HL-60/S4 treated with phorbol 12-myristate 13-acetate at 8.2 ng/mL for 4 days and 3 days (cell line): ENCODE measurements around the gene CAMK2N1.

ENCODE experiments used
- in situ Hi-C: fragments of 300-500 bp; cut with MboI; formaldehyde crosslinking; loops from 2 replicates; pipeline ENCODE4 v1.15.0; 2022; ENCODE audit warnings: low sequenced_read_pairs

Gene CAMK2N1

DNA sequence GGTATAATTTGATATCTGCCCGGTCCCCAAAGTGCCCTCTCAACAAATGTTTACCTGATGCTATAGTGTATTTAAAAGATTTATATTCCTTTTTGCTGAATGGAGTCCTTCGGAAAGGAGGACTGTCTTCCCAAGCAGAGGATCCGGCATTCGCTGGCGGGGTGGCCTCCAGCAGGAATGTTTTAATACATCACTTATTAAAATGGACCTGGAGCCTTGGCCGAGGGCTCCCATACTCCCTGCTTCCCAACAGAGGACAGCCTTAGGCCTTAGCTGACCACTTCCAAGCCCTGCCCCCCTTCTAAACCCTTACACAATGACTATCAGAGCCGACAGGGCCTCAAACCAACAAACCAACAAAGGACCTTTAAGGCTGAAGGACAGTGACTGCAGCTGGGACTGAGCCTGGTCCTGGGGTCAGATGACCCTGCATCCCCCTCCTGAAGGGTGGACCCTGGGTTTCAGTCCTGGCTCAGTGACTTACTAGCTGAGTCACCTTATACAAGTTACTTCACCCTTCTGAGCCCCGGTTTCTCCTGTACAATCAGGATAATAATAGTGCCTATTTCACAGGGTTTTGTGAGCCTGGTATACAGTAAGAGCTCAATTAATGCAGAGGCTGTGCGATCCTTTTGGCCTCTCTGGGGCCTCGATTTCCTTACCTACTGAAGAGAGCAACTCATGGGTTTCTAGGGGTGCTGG is 5.6 kb downstream of the CAMK2N1 start:
- in situ Hi-C loops, result no loop called here

GRCh38 chr1:20479840-20480239 is 6.2 kb downstream of the CAMK2N1 start:
- in situ Hi-C loops, result no loop called here

DNA sequence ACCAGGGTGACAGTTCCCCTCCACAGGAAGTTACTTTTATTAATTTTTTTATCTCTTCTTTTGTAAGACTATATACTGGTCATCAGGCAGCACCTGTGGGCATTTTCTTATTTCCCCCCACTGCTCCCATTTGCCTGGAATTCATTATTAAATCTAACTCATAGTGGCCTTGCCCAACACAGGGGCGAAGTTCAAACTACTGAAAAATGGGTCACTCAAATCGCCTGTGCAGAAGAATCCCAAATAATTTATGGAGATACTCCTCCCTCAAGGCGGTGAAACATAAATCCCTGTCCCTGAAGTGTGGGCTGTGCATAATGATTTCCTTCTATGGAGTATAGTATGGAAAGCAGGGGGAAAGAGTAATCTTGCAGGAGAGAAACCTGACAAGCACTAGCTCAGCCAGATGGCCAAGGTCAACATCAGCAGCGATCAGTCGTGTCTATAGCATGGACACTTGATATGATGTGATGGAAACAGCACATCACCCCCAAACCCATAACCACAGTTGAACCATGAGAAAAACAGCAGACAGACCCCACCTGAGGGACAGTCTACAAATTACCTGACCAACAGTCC is 7.9 kb downstream of the CAMK2N1 start:
- in situ Hi-C loops, result no loop called here

DNA sequence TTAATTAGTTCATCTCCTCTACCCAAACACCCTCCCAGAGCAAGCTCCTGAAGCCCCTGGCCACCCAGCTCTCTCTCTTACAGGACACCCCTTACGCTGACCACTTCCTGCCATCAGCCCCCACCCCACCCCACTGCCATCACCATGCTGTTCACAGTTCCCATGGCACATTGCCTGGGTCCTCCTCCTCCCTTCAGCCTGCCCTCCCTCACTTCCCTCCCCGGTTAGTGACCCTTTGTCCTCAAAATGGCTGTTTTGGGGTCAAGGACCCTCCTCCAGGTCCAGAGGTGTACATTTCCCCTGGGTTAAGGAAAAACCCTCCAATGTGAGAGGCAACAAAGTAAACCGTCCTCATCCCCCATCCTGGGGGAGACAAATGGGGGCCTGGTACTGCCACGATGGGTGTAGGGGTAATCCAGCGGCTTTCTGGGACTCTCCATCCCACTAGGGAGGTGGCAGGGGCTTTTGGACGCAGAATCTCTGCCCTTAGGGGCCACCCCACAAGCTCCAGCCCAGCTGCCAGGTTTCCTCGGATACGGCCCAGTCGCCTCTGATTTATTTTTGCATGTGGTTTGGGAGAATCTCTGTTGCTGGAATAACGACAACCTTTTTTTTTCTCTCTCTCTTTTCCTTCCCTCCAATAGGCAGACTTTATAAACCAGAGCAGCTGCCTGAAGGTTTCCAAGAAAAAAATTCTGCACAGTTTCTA is 8.5 kb downstream of the CAMK2N1 start:
- in situ Hi-C loops, result no loop called here

DNA sequence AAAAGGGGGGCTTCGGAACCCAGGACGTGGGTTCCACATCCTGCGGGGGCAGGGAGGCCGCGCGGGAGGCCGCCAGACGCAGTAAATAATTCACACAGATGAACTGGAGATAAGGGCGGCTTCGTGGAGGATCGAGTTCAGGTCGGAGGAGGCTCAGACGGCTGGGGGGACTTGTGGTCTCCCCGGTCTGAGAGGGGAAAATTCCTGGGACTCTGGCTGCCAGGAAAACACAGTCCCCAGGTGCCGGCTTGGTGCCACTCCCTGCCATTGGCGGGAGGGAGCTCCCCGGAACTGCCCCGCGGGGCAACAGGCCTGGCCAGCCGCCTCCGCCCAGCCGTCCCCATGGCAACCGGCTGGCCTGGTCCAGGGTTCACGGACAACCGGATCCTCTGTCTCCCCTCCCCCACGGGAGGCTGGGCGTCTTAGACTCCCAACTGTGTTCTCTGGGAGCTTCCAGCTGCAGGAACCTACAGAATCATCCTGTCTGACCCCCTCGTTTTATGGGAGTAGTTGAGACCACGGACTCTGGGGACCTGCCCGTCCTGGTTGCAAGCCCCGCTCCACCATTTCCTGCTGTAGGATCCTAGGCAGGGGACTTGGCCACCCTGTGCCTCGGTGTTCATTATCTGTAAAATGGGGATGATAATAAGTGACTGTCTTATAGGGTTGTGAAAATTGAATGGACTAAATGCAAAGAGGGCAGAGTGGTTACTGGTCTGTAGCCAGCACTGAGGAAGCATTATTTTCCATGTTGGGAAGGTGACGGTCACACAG is 9.6 kb downstream of the CAMK2N1 start:
- in situ Hi-C loops, result no loop called here

DNA sequence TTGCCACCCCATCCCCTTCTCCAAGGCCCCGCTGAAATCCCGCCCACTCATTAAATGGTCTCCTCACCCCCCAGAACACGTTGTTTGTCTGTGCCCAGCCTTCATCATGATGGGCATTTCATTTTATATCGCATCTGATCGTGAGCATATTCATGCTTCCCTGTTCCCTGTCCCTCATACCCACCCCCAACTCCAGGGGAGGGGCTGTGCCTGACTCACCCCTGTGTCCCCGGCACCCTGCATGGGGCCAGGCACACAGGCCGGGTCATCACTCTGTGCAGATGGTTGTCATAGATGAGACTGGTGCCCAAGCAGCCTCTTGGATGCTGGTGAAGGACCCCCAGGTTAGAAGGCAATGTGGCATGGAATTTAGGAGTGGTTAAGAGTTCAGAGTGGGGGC is 11.0 kb downstream of the CAMK2N1 start:
- in situ Hi-C loops, result no loop called here

GRCh38 chr1:20474333-20474975 is 11.6 kb downstream of the CAMK2N1 start:
- in situ Hi-C loops, result no loop called here

DNA sequence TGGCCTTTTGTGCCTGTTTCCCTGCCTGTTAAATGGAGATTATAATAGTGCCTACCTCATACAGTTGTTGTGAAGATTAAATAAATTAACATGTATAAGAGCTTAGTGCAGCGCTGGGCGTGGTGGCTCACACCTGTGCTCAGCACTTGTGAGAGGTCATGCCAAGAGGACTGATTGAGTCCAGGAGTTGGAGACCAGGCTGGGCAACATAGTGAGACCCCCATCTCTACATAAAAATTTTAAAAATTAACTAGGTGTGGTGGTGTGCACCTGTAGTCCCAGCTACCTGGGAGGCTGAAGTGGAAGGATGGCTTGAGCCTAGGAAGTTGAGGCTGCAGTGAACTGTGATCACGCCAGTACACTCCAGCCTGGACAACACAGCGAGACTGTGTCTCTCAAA is 12.1 kb downstream of the CAMK2N1 start:
- in situ Hi-C loops, result no loop called here

DNA sequence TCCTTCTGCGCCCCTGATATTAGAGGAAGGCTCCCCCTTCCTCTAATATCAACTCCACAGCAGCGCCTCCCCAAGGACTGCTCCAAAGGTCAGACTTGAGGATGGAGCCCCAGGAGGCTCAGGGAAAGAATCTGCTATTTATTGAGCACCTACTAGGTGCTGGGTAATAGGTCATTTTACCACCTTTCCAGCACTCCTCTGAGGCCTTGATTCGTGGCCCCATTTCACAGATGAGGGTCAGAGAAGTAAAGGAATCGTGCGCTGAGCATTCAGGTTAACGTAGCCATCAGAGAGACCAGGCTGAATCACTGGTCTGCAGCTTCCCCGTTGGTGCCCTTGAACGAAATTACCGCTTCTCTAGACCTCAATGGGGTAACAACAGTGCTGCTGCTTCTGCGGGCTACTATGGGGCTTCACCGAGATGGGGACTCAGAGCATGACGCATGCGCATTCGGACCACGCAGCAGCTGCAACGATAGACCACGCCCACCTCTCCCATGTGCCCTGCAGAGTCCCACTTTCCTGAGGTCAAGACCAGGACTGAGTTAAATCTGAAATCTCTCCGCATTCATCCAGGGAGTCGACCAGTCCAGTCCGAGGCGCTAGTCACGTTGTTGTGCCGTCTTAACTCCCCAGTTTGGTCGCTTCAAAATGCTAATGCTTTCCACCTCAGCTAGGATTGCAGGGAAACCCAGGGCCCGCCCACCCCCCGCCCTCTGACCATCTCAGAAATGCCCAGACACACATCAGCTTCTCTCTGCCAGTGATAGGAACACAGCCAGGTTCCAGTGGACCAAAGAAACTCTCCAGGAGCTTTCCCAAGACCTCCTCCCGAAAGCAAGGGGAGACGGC is 12.9 kb downstream of the CAMK2N1 start:
- in situ Hi-C loops, result no loop called here

DNA sequence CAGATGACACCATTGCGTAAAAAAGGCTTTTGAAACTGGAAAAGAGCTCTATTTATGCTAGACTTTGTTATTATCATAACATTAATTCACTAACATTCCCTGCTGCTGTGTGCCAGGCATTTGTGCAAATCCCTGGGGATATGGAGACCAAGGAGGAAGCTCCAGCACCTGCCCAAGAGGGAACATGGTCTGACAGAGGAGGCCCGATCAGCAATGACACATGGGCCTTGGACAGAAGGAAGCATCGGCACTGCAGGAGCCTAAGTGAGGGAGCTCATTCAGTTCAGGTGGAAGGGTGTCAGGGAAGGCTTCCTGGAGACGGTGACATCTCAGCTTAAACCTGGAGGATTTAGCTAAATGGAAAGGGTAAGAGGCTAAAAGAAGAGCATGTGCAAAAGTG is 13.9 kb downstream of the CAMK2N1 start:
- in situ Hi-C loops, result no loop called here

- in situ Hi-C loops, result no loop called here
These were observed 15.8 kb downstream of the CAMK2N1 start for GRCh38 chr1:20470194-20470593.

GRCh38 chr1:20469406-20470076 is 16.5 kb downstream of the CAMK2N1 start:
- in situ Hi-C loops, result no loop called here

GRCh38 chr1:20466273-20466672 is 19.7 kb downstream of the CAMK2N1 start:
- in situ Hi-C loops, result no loop called here

GRCh38 chr1:20465187-20465586 is 20.8 kb downstream of the CAMK2N1 start:
- in situ Hi-C loops, result no loop called here

DNA sequence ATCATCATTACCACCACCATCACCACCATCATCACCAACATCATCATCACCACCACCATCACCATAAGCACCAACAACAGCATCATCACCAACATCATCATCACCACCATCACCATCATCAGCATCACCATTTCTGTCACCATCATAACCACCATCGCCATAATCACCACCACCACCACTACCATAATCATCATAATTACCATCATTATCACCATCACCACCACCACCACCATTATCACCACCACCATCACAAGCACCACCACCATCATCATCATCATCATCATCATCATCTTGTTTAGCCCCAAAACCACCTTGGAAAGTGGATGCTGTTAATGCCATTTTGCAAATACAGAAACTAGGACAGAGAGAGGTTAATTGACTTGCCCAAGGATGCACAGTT is 22.5 kb downstream of the CAMK2N1 start:
- in situ Hi-C loops, result no loop called here

DNA sequence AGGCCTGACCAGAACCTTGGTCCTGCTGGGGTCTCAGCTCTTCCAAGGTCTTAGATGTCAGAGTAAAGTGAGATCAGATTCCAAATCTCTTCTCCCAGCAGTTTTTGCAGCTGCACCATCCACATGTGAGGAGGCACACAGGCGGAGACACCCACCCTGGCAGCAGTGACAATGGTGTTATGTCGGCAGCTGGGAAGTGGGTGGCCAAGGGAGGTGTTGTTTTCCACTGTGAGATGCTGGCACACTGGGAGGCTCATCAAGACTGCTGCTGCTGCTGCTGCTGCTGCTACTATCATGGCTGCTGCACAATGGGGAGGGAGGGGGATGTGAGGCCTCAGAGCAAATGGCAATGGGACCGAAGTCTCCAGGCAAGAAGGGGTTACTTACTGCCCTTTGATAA is 23.6 kb downstream of the CAMK2N1 start:
- in situ Hi-C loops, result no loop called here

DNA sequence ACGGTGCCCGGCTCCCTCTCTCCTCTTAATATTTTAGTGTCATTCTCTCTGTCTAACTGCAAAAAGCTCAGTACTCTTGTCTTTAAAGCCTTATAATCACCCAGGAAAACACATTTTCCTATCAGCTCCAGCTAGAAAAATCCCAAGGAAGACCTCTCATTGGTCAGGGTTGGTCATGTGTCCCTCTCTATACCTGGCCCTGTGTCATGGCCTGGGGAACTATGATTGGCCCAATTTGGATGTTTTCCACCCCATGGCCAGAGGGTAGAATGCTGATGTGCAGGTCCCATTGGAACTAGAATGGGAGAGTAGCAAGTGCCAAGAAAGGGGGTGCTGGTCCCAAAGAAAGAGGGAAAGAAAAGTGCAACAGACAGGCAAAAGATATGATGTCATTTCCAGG is 27.3 kb downstream of the CAMK2N1 start:
- in situ Hi-C loops, result no loop called here

GRCh38 chr1:20454004-20454403 is 32.0 kb downstream of the CAMK2N1 start:
- in situ Hi-C loops, result no loop called here

GRCh38 chr1:20449735-20450311 is 36.2 kb downstream of the CAMK2N1 start:
- in situ Hi-C loops, result no loop called here
